ENCODE measurements around the gene SLC22A23.

SLC22A23 gene

DNA sequence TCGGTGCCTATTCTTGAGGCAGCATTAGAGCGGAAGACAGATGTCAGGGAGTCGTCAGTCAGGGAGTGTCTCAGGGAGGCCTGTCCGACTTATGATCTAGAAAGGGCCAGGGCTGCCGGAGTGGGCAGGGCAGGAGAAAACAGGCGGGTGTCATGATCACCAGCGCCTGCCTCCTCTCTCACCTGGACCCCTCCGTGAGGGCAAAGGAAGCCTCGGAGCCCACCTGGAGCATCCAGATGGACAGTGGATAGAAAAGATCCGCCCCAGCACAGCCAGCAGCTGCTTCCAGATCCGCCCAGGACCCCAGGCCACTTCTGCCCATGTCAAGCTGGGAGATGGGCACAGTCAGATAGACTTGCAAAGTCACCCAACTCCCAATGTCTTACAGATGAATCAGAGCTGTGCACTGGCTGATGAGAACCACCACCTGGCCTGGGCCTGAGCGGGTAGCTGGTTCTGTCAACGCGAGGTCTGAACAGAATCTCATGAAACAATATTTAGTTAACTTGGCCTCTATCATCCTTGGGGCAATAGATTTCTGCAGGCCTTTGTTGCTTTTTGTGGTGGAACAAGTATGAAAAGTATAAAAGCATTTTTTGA is 175.9 kb downstream of the SLC22A23 start:
- Histone ChIP-seq H3K36me3 (no peaks in the 10 kb centered on the region), H3K27me3 (no peaks in the 10 kb centered on the region), H3K27ac (no peak overlapping the region), H3K9me3 (no peaks in the 10 kb centered on the region), H3K4me1 (ENCODE audit: control insufficient read depth in 1 of 2, insufficient read depth in 1 of 2, low read depth in 1 of 2, low read length in 1 of 2) (no peaks in the 10 kb centered on the region), H3K4me3 (ENCODE audit: low read depth in 1 of 2, low read length in 1 of 2) (no peak overlapping the region)
- TF ChIP-seq, protein P1, sequence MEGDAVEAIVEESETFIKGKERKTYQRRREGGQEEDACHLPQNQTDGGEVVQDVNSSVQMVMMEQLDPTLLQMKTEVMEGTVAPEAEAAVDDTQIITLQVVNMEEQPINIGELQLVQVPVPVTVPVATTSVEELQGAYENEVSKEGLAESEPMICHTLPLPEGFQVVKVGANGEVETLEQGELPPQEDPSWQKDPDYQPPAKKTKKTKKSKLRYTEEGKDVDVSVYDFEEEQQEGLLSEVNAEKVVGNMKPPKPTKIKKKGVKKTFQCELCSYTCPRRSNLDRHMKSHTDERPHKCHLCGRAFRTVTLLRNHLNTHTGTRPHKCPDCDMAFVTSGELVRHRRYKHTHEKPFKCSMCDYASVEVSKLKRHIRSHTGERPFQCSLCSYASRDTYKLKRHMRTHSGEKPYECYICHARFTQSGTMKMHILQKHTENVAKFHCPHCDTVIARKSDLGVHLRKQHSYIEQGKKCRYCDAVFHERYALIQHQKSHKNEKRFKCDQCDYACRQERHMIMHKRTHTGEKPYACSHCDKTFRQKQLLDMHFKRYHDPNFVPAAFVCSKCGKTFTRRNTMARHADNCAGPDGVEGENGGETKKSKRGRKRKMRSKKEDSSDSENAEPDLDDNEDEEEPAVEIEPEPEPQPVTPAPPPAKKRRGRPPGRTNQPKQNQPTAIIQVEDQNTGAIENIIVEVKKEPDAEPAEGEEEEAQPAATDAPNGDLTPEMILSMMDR (IDR thresholded peaks at IDR 0.05), result no peak

DNA sequence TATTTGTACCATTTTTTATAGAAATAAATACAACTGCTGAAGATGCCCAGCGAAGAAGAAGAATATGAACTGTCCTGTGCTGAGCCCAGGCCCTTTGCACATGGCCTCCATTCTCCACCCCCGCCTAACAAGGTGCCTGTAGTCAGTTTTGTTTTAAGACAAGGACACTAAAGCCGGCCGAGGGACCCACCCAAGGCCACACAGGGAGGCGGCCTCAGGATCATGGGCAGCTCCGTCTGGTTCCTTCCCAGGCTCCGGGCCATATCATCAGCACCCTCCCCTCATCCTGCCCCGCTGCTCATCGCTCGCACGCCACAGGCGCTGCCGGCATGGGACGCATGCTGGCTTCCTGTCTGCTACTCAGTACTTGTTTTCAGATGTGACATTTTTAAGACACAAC is 176.8 kb downstream of the SLC22A23 start:
- no peaks in the 10 kb centered on the region for H3K4me1 ChIP-seq (ENCODE audit: control insufficient read depth in 1 of 2, insufficient read depth in 1 of 2, low read depth in 1 of 2, low read length in 1 of 2)
- no peak overlapping the region for H3K27ac ChIP-seq
- TF ChIP-seq, protein P1 (IDR thresholded peaks at IDR 0.05), result no peak
- no peaks in the 10 kb centered on the region for H3K27me3 ChIP-seq
- H3K9me3 ChIP-seq, result no peaks in the 10 kb centered on the region
- H3K36me3 ChIP-seq, result no peaks in the 10 kb centered on the region
- no peak overlapping the region for H3K4me3 ChIP-seq (ENCODE audit: low read depth in 1 of 2, low read length in 1 of 2)

DNA sequence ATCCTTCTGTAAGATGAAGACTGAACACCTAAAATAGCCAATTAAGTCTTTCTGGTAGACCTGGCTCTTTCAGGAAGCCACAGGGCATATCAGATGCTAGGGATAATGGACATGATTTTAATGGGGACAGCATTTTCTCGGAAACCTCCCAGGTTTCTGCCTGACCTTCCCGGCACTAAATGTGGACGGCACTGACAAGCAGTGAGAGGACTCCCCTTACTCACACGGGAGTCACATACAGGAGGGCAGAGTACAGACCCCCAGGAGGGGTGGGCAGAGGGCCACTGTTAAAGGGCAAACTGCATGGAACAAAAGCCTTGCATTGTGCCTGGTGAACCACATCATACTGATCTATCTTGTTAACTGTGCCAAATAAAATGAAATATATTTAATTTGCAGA is 178.2 kb downstream of the SLC22A23 start:
- H3K36me3 ChIP-seq, result no peaks in the 10 kb centered on the region
- no peaks in the 10 kb centered on the region for H3K9me3 ChIP-seq
- H3K27ac ChIP-seq, result no peak overlapping the region
- no peak overlapping the region for H3K4me3 ChIP-seq (ENCODE audit: low read depth in 1 of 2, low read length in 1 of 2)
- no peaks in the 10 kb centered on the region for H3K27me3 ChIP-seq
- TF ChIP-seq, protein P1 (IDR thresholded peaks at IDR 0.05), result no peak
- H3K4me1 ChIP-seq (ENCODE audit: control insufficient read depth in 1 of 2, insufficient read depth in 1 of 2, low read depth in 1 of 2, low read length in 1 of 2), result no peaks in the 10 kb centered on the region

DNA sequence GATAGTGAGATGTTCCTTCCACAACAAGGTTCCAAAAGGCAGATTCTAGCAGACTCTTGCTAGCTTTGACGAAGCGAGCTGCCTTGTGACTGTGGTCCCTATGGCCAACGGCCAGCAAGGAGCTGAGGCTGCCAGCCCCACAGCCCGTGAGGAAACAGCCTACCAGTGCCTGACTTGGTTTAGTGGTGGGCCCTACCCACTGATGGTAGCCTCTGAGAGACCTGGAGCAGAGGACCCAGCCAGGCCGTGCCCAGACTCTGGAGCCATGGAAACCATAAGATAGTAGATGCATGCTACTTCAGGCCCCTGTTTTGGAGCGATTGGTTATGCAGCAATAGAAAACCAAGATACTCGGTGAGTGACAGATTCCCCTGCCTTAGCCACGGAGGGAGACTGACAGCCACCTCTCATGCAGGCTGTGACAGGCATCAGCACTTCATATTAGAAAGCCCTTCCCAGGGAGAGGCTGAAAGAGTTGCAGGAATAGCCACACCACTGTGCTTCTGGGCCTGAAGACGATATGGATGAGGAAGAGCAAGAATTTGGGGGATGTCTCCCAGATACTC is 178.9 kb downstream of the SLC22A23 start:
- TF ChIP-seq, protein P1 (IDR thresholded peaks at IDR 0.05), result no peak
- no peak overlapping the region for H3K27ac ChIP-seq
- H3K4me1 ChIP-seq (ENCODE audit: control insufficient read depth in 1 of 2, insufficient read depth in 1 of 2, low read depth in 1 of 2, low read length in 1 of 2), result no peaks in the 10 kb centered on the region
- H3K36me3 ChIP-seq, result no peaks in the 10 kb centered on the region
- H3K9me3 ChIP-seq, result no peaks in the 10 kb centered on the region
- no peak overlapping the region for H3K4me3 ChIP-seq (ENCODE audit: low read depth in 1 of 2, low read length in 1 of 2)
- H3K27me3 ChIP-seq, result no peaks in the 10 kb centered on the region

DNA sequence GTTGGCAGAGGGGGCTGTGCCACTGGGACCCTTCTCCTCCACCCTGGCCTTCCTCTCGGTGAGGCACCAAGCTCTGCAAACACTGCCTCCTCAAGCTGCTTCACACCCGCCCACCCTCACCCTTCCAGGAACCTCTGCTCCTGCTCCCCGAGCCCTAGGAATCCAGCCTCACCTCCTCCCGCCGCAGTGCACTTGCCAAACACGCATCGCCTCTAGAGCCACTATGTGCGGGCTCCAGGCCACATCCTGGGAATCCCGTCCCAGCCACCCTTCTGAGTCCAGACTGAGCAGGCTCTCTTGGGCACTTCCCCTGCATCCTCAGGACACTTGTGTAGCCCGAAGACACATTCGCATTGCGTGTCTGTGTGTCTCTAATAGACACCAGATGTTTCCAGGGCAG is 179.6 kb downstream of the SLC22A23 start:
- TF ChIP-seq, protein P1 (IDR thresholded peaks at IDR 0.05), result no peak

More for the DNA sequence above, 179.6 kb downstream of the SLC22A23 start:
- H3K9me3 ChIP-seq, result no peaks in the 10 kb centered on the region
- H3K4me3 ChIP-seq (ENCODE audit: low read depth in 1 of 2, low read length in 1 of 2), result no peak overlapping the region
- no peaks in the 10 kb centered on the region for H3K4me1 ChIP-seq (ENCODE audit: control insufficient read depth in 1 of 2, insufficient read depth in 1 of 2, low read depth in 1 of 2, low read length in 1 of 2)
- no peaks in the 10 kb centered on the region for H3K36me3 ChIP-seq
- no peak overlapping the region for H3K27ac ChIP-seq
- no peaks in the 10 kb centered on the region for H3K27me3 ChIP-seq

Data from neutrophil (primary cell).